GM12872 (cell line): ENCODE measurements around the gene CLIP4.

Source experiments
- TF ChIP-seq, protein P1 (sequence below): IDR thresholded peaks from 3 replicates; pipeline ENCODE4 v1.5.1; 2011; ENCODE audit warnings: low read depth, mild to moderate bottlenecking, low read length, moderate library complexity; ENCODE audit not compliant: insufficient read depth

The CLIP4 gene

DNA sequence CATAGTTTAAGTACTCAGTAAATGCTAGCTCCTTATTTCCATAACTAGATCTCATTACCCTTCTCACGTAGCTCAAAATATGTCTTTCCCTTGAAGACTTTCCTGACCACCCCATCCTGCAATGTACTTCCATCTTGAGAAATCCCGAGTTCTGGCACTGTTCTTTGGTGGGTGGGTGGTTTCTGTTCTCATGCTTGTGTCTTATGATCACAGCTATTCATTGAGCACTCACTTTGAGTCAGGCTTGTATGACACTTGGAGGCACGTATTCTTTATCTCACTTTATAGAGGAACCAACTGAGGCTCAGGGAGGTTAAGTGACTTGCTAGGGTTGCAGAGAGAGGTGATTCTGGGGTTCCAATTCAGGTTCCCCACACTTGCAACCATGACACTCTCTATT is 9.0 kb upstream of the CLIP4 start:
- TF ChIP-seq, protein P1, sequence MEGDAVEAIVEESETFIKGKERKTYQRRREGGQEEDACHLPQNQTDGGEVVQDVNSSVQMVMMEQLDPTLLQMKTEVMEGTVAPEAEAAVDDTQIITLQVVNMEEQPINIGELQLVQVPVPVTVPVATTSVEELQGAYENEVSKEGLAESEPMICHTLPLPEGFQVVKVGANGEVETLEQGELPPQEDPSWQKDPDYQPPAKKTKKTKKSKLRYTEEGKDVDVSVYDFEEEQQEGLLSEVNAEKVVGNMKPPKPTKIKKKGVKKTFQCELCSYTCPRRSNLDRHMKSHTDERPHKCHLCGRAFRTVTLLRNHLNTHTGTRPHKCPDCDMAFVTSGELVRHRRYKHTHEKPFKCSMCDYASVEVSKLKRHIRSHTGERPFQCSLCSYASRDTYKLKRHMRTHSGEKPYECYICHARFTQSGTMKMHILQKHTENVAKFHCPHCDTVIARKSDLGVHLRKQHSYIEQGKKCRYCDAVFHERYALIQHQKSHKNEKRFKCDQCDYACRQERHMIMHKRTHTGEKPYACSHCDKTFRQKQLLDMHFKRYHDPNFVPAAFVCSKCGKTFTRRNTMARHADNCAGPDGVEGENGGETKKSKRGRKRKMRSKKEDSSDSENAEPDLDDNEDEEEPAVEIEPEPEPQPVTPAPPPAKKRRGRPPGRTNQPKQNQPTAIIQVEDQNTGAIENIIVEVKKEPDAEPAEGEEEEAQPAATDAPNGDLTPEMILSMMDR: no peak

DNA sequence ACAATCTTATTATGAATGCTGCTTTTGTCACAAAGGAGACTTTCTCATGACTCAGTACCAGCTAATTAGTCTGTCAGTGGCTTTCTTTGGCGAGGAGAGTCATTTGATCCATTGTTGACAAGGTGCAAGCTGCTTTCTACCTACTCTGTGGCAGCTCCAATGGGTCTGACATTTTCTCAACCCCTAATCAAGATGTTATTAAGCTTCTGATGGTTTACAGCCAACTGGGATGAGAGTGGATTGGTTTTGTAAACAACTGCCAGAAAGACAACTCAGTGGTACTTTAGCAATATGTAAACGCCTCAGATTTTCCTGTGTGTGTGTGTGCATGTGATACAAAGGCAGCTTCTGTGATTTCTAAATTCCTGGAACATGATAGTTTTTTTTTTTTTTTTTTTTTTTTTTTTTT is 8.2 kb upstream of the CLIP4 start:
- TF ChIP-seq, protein P1: no peak

DNA sequence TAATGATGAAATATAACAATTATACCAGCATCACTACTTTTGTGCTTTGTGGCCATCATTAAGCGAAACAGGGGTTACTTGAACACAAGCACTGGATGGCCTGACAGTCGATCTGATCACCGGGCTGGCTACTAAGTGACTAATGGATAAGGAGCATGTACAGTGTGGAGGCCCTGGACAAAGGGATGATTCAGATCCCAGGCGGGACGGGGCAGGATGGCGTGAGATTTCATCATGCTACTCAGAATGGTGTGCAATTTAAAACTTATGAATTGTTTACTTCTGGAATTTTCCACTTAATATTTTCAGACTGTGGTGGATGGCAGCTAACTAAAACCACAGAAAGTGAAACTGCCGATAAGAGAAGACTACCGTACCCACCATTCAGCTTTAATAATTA is 7.0 kb upstream of the CLIP4 start:
- TF ChIP-seq, protein P1: no peak

DNA sequence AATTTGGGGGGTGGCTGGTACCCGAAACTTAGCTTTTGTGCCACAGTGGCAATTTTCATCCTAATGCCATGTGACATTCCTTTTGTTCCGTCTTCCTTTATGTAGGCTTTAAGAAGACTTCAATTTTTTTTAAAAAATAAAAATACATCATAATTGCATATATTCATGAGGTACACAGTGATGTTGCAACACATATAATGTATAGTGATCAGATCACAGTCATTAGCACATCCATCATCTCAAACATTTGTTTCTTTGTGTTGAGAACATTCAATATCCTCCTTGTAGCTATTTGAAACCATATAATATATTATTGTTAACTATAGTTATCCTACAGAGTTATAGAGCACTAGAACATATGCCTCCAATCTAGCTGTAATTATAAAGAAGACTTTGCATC is 6.0 kb upstream of the CLIP4 start:
- TF ChIP-seq, protein P1: no peak

DNA sequence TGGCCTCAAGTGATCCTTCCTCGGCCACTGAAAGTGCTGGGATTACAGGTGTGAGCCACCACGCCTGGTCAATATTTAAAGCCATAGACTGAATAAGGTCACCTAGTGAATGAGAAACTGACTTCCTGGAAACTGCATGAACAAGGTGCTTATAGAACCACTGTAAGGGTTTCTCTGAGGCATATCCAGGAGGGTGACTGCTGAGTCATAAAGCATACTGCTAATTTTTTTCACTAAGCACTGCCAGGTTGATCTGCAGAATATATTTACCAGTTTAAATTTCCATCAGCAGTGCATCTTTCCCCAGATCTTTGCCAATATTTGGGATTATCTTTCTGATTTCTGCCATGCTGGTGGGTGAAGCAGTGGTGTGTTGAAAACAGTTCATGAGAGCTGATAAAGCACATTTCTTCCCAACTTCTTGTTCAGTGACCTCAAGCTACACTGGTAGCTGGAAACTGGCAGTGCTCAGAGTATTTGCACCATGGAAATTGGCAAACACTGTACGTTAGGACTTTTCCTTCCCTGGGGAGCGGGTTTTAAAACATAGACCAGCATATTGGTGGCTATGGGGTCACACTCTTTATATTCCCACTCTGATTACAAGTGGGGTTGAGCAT is 4.2 kb upstream of the CLIP4 start:
- TF ChIP-seq, protein P1: no peak

DNA sequence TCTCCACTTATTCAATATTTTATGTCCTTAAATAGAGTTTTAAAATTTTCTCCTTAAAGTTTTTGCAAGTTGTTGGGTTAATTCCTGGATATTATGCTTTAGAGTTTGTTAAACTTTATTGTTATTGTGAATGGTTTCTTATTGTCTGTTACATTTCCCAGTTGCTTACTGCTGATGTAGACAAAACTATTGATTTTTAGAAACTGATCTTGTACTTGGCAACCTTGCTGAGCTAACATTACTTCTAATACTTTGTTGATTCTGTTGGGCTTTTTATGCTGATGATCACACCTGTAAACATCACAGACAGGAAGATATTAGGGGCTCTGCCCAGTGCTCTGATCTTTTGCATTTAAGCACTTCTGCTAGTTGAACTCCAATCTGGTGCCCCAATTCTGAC is 2.8 kb upstream of the CLIP4 start:
- TF ChIP-seq, protein P1: no peak

DNA sequence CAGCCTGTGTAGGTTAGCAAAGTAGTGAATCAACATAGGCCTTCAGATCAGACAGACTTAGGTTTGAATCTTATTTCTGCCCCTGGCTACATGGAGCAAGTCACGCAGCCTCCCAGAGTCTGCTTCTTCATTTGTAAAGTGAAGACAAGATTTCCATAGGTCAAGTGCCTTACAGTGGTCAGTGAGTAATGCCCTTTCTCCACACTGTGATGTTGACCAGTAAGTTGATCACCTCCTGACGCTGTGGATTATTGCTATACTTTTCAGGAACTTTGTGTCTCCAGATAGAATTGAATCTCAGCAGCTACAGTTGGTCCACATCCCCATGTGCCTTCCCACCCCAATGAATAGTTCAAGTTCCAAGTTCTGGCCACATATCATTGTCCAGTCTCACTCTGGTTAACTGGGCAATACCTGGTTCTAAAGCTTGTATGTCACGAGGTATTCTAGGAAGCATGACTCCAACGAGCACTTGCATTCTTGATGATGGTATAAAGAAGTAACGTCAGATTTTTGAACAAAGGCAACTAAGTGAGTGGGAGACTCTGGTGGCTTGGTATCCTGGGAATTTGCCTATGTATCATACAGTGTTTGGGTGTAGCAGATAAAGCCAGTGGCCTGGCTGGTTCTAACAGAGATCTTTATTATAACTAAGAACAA is 2.1 kb upstream of the CLIP4 start:
- TF ChIP-seq, protein P1: no peak
